HCT116 (cell line): Measurements from ENCODE around the gene SUB1. TPM values are rescaled to one million over a fixed set of nuclear protein-coding genes. Genes with fewer than 3 reads are reported as not detected.

Experiments
- ATAC-seq: fragments of 200-7000 bp; cut with Tn5 transposase; 2 replicates; pipeline ENCODE4 v1.9.1; 2020; ENCODE audit warnings: mild to moderate bottlenecking, moderate library complexity
- BruUV-seq: library from RNA; stranded (reverse); fragments of 400-500 nt; replicated peaks from 2 replicates; lab custom pipeline; 2021; lab: Mats Ljungman, UMichigan
- CTCF ChIA-PET: fragments of 300-600 bp; sonication (Branson Sonifier 250); formaldehyde crosslinking; loops from one replicate; lab custom pipeline; 2021; ENCODE audit warnings: antibody characterized with exemption; lab: Charles Lee
- POLR2A ChIA-PET: fragments of 300-600, 350-600 bp; sonication (Branson Sonifier 250); formaldehyde crosslinking; loops from one replicate; lab custom pipeline; 2021; ENCODE audit warnings: antibody characterized with exemption; lab: Charles Lee
- RAD21 ChIA-PET, 2 experiments: fragments of 300-600 bp; sonication (Branson Sonifier 250); formaldehyde crosslinking; loops; one replicate each; lab custom pipeline; 2023; ENCODE audit warnings: low total read pairs in 2 of 2; ENCODE audit not compliant: uncharacterized antibody in 2 of 2, unreplicated experiment in 2 of 2, low non-redundant PET in 1 of 2; lab: Charles Lee
- DNase-seq: peaks from one replicate; pipeline ENCODE4 v3.0.0-alpha.2; 2010; ENCODE audit warnings: low read depth, low spot score
- H2AFZ ChIP-seq: fragments of 200-600 bp; shearing (Covaris generic), sonication (generic); 2 replicates; pipeline ENCODE4 v1.6.1; 2017; ENCODE audit warnings: low read depth, mixed run types, mixed read lengths, antibody characterized with exemption, low read length; ENCODE audit not compliant: poor library complexity, severe bottlenecking
- H3K27ac ChIP-seq: 2 replicates; pipeline ENCODE4 v1.5.1; 2012; ENCODE audit warnings: low read depth, low read length
- H3K27me3 ChIP-seq: fragments of 200-600 bp; sonication (generic); 2 replicates; pipeline ENCODE4 v1.6.1; 2016; ENCODE audit warnings: mixed run types, low read length, mixed read lengths; ENCODE audit not compliant: insufficient read depth
- H3K36me3 ChIP-seq, 2 experiments: fragments of 200-500 bp in 1 of 2; fragments of 200-600 bp in 1 of 2; sonication (Bioruptor generic) in 1 of 2; sonication (generic) in 1 of 2; 2 replicates each; pipeline versions ENCODE4 v1.5.1 to v1.6.1; 2014 to 2016; ENCODE audit warnings: low read length in 2 of 2, inconsistent platforms in 1 of 2, mixed read lengths in 1 of 2, mixed run types in 1 of 2; ENCODE audit not compliant: insufficient read depth in 2 of 2, control insufficient read depth in 1 of 2
- H3K4me1 ChIP-seq, 2 experiments: fragments of 200-600 bp in 1 of 2; sonication (generic) in 1 of 2; 2 replicates each; pipeline versions ENCODE4 v1.5.1 to v1.6.1; 2012 to 2017; ENCODE audit warnings: low read length in 2 of 2, inconsistent platforms in 1 of 2, mild to moderate bottlenecking in 1 of 2, mixed read lengths in 1 of 2, mixed run types in 1 of 2, moderate library complexity in 1 of 2; ENCODE audit not compliant: insufficient read depth in 2 of 2, control insufficient read depth in 1 of 2
- H3K4me2 ChIP-seq: fragments of 200-600 bp; sonication (generic); 2 replicates; pipeline ENCODE4 v1.6.1; 2017; ENCODE audit warnings: mixed run types, low read length, mixed read lengths
- H3K4me3 ChIP-seq, 2 experiments: fragments of 200-600 bp in 1 of 2; sonication (generic) in 1 of 2; replicated peaks in 1 of 2; 2 replicates each; pipeline ENCODE4 v1.5.1; 2011 to 2016; ENCODE audit warnings: low read length in 2 of 2, control low read depth in 1 of 2, low read depth in 1 of 2, mild to moderate bottlenecking in 1 of 2, mixed read lengths in 1 of 2, mixed run types in 1 of 2
- H3K79me2 ChIP-seq: fragments of 200-600 bp; sonication (generic); 2 replicates; pipeline ENCODE4 v1.6.1; 2017; ENCODE audit warnings: mild to moderate bottlenecking, mixed run types, low read length, moderate library complexity, mixed read lengths; ENCODE audit not compliant: insufficient read depth
- H3K9ac ChIP-seq: fragments of 200-600 bp; sonication (generic); 2 replicates; pipeline ENCODE4 v1.6.1; 2016; ENCODE audit warnings: low read length, mixed read lengths
- H3K9me2 ChIP-seq: fragments of 200-600 bp; sonication (generic), shearing (Covaris generic); 2 replicates; pipeline ENCODE4 v1.6.1; 2017; ENCODE audit warnings: mixed run types, mild to moderate bottlenecking, moderate library complexity; ENCODE audit not compliant: insufficient read depth
- H3K9me3 ChIP-seq, 2 experiments: fragments of 200-500 bp in 1 of 2; fragments of 200-600 bp in 1 of 2; sonication (Bioruptor generic) in 1 of 2; sonication (generic) in 1 of 2; 2 replicates each; pipeline ENCODE4 v1.6.1; 2014 to 2017; ENCODE audit warnings: low read length in 2 of 2, mixed read lengths in 2 of 2, inconsistent platforms in 1 of 2, low read depth in 1 of 2, mild to moderate bottlenecking in 1 of 2, mixed run types in 1 of 2, moderate library complexity in 1 of 2; ENCODE audit not compliant: control insufficient read depth in 1 of 2, insufficient read depth in 1 of 2
- H4K20me1 ChIP-seq: fragments of 200-600 bp; sonication (generic), shearing (Covaris generic); 2 replicates; pipeline ENCODE4 v1.6.1; 2017; ENCODE audit warnings: mixed run types, mild to moderate bottlenecking, moderate library complexity; ENCODE audit not compliant: insufficient read depth
- CEBPB ChIP-seq: IDR thresholded peaks from 2 replicates; pipeline ENCODE4 v1.6.1; 2012; ENCODE audit warnings: low read depth
- EGR1 ChIP-seq: IDR thresholded peaks from 2 replicates; pipeline ENCODE4 v1.6.1; 2012; ENCODE audit warnings: low read depth
- ELF1 ChIP-seq: IDR thresholded peaks from 2 replicates; pipeline ENCODE4 v1.6.1; 2012; ENCODE audit warnings: low read depth, borderline replicate concordance
- EZH2phosphoT487 ChIP-seq: fragments of 200-600 bp; IDR thresholded peaks from 2 replicates; pipeline ENCODE4 v1.6.1; 2018; ENCODE audit warnings: antibody characterized with exemption, borderline replicate concordance
- FOSL1 ChIP-seq: IDR thresholded peaks from 2 replicates; pipeline ENCODE4 v1.6.1; 2012; ENCODE audit warnings: low read depth
- JUND ChIP-seq: IDR thresholded peaks from 2 replicates; pipeline ENCODE4 v1.6.1; 2012
- MAX ChIP-seq: IDR thresholded peaks from 2 replicates; pipeline ENCODE4 v1.6.1; 2012
- POLR2A ChIP-seq: IDR thresholded peaks from 2 replicates; pipeline ENCODE4 v1.7.0; 2011; ENCODE audit warnings: borderline replicate concordance; ENCODE audit not compliant: insufficient read depth, insufficient read length; ENCODE audit errors: extremely low read depth
- POLR2AphosphoS5 ChIP-seq: IDR thresholded peaks from 2 replicates; pipeline ENCODE4 v1.6.1; 2011; ENCODE audit warnings: mild to moderate bottlenecking, low read depth, low read length, moderate library complexity
- RAD21 ChIP-seq: IDR thresholded peaks from 2 replicates; pipeline ENCODE4 v1.6.1; 2012; ENCODE audit warnings: low read depth, mild to moderate bottlenecking
- REST ChIP-seq: IDR thresholded peaks from 2 replicates; pipeline ENCODE4 v1.6.1; 2012; ENCODE audit warnings: low read depth
- SIN3A ChIP-seq: IDR thresholded peaks from 2 replicates; pipeline ENCODE4 v1.6.1; 2012; ENCODE audit warnings: low read depth
- SP1 ChIP-seq: IDR thresholded peaks from 2 replicates; pipeline ENCODE4 v1.6.1; 2012; ENCODE audit warnings: low read depth
- SRF ChIP-seq: IDR thresholded peaks from 2 replicates; pipeline ENCODE4 v1.6.1; 2012; ENCODE audit warnings: low read depth
- TCF7L2 ChIP-seq: IDR thresholded peaks from 2 replicates; pipeline ENCODE4 v1.7.0; 2011; ENCODE audit warnings: borderline replicate concordance, inconsistent platforms; ENCODE audit not compliant: insufficient read depth, insufficient read length; ENCODE audit errors: extremely low read depth
- YY1 ChIP-seq: IDR thresholded peaks from 2 replicates; pipeline ENCODE4 v1.6.1; 2011; ENCODE audit warnings: low read length, low read depth, moderate library complexity, mild to moderate bottlenecking; ENCODE audit not compliant: insufficient replicate concordance; ENCODE audit errors: extremely low read depth
- ZBTB33 ChIP-seq: IDR thresholded peaks from 2 replicates; pipeline ENCODE4 v1.6.1; 2011; ENCODE audit warnings: mild to moderate bottlenecking, low read length, moderate library complexity; ENCODE audit not compliant: insufficient replicate concordance; ENCODE audit errors: extremely low read depth
- ZFX ChIP-seq: fragments of 450-650 bp; IDR thresholded peaks from 2 replicates; pipeline ENCODE4 v1.6.1; 2017
- intact Hi-C: fragments of 100-400 bp; cut with micrococcal nuclease; formaldehyde crosslinking; loops from 2 replicates; pipeline ENCODE4 v1.10.0; 2022
- total RNA-seq: library from RNA; stranded (reverse); gene quantifications from one replicate; pipeline ENCODE4 v1.2.1, GENCODE V29; 2021; ENCODE audit not compliant: unreplicated experiment

SUB1 gene
- total RNA-seq, 1 experiment from 2014 or later = 216 TPM

GRCh38 chr5:32538031-32538547 is 47.3 kb upstream of the SUB1 start:
- ChIA-PET POLR2A (no interaction called here), CTCF (no interaction called here), RAD21 (no interaction called here)
- DNase-seq = no peak
- no peaks in the 10 kb centered on the region for H4K20me1 ChIP-seq
- intact Hi-C loops = no loop called here
- H3K36me3 ChIP-seq = no peaks in the 10 kb centered on the region
- H3K9me3 ChIP-seq = no peaks in the 10 kb centered on the region
- TF ChIP-seq SIN3A = no peak
- no peak for TF ChIP-seq ELF1
- no peak for TF ChIP-seq ZFX
- TF ChIP-seq EZH2phosphoT487 = no peak
- no peak for TF ChIP-seq SP1
- no peak for TF ChIP-seq REST
- no peak for TF ChIP-seq RAD21
- TF ChIP-seq JUND = no peak
- no peak for TF ChIP-seq EGR1
- no peak for TF ChIP-seq MAX
- TF ChIP-seq POLR2A = no peak
- TF ChIP-seq CEBPB = no peak
- no peak for TF ChIP-seq YY1
- no peak for TF ChIP-seq SRF
- TF ChIP-seq POLR2AphosphoS5 = no peak
- no peak for TF ChIP-seq ZBTB33
- TF ChIP-seq TCF7L2 = no peak
- TF ChIP-seq FOSL1 = no peak
- no peaks in the 10 kb centered on the region for H3K9me2 ChIP-seq
- BruUV-seq = no TSS peak
- no peak for ATAC-seq
- H3K27ac ChIP-seq = no peak overlapping the region
- H3K9ac ChIP-seq = no peak overlapping the region
- H3K27me3 ChIP-seq = no peaks in the 10 kb centered on the region
- no peaks in the 10 kb centered on the region for H3K79me2 ChIP-seq
- H3K4me2 ChIP-seq = no peak overlapping the region
- no peak overlapping the region for H2AFZ ChIP-seq
- no peaks in the 10 kb centered on the region for H3K4me1 ChIP-seq
- no peak overlapping the region for H3K4me3 ChIP-seq
